Osteoblast (primary cell): Measurements from ENCODE around the gene TMEM63A. TPM values are rescaled to one million over a fixed set of nuclear protein-coding genes. Genes with fewer than 3 reads are reported as not detected.

Experiments used
- DNase-seq: peaks from one replicate; pipeline ENCODE4 v3.0.0; 2011; ENCODE audit warnings: low spot score, mixed read lengths; ENCODE audit not compliant: insufficient read length; ENCODE audit errors: missing footprints
- H2AFZ ChIP-seq: 2 replicates; pipeline ENCODE4 v1.6.0; 2011; ENCODE audit warnings: mild to moderate bottlenecking, low read length
- H3K27ac ChIP-seq: 2 replicates; pipeline ENCODE4 v1.5.1; 2011; ENCODE audit warnings: mild to moderate bottlenecking, low read depth, low read length, moderate library complexity
- H3K27me3 ChIP-seq: 2 replicates; pipeline ENCODE4 v1.6.0; 2012; ENCODE audit warnings: mild to moderate bottlenecking, control low read depth, inconsistent platforms, low read length, moderate library complexity; ENCODE audit not compliant: insufficient read depth
- H3K36me3 ChIP-seq: 2 replicates; pipeline ENCODE4 v1.5.1; 2011; ENCODE audit warnings: mild to moderate bottlenecking, low read length, control low read depth, moderate library complexity; ENCODE audit not compliant: insufficient read depth
- H3K4me1 ChIP-seq: 2 replicates; pipeline ENCODE4 v1.5.1; 2011; ENCODE audit warnings: mild to moderate bottlenecking, low read length, control low read depth, moderate library complexity; ENCODE audit not compliant: insufficient read depth
- H3K4me2 ChIP-seq: 2 replicates; pipeline ENCODE4 v1.6.0; 2011; ENCODE audit warnings: mild to moderate bottlenecking, low read length; ENCODE audit not compliant: insufficient read depth
- H3K4me3 ChIP-seq: fragments of 200-600 bp; sonication (generic); 3 replicates; pipeline ENCODE4 v1.5.1; 2012; ENCODE audit warnings: mild to moderate bottlenecking, low read length, inconsistent platforms; ENCODE audit not compliant: insufficient read depth
- H3K79me2 ChIP-seq: 2 replicates; pipeline ENCODE4 v1.6.0; 2012; ENCODE audit warnings: mild to moderate bottlenecking, low read length, control low read depth, inconsistent platforms; ENCODE audit not compliant: insufficient read depth
- H3K9me3 ChIP-seq: 2 replicates; pipeline ENCODE4 v1.5.1; 2011; ENCODE audit warnings: low read depth, low read length, control low read depth
- H4K20me1 ChIP-seq: 2 replicates; pipeline ENCODE4 v1.6.0; 2012; ENCODE audit warnings: mild to moderate bottlenecking, low read length, control low read depth; ENCODE audit not compliant: insufficient read depth
- CTCF ChIP-seq: IDR thresholded peaks from 2 replicates; pipeline ENCODE4 v1.5.1; 2011; ENCODE audit warnings: mild to moderate bottlenecking, low read depth, low read length, moderate library complexity; ENCODE audit errors: extremely low read depth
- total RNA-seq: library from RNA; depleted of rRNA; stranded (reverse); fragments of >200 nt; gene quantifications from 2 replicates; pipeline ENCODE4 v1.2.3, GENCODE V29; 2012

TMEM63A gene
- total RNA-seq, 1 donor, result 23.2 TPM

GRCh38 chr1:225923381-225923691 is 41.2 kb upstream of the TMEM63A start:
- H3K79me2 ChIP-seq, result peaks cover 29% of the 10 kb centered on the region
- H3K27me3 ChIP-seq, result no peaks in the 10 kb centered on the region
- no peaks in the 10 kb centered on the region for H3K9me3 ChIP-seq
- peak overlapping the region; percentile 96 for H3K4me2 ChIP-seq
- no peak for DNase-seq
- H4K20me1 ChIP-seq, result peaks cover 14% of the 10 kb centered on the region
- peaks cover 15% of the 10 kb centered on the region for H3K36me3 ChIP-seq
- peak overlapping the region; percentile 99 for H3K4me3 ChIP-seq
- TF ChIP-seq CTCF, result no peak
- H3K4me1 ChIP-seq, result peaks cover 17% of the 10 kb centered on the region
- H3K27ac ChIP-seq, result peak overlapping the region; percentile 86
- H2AFZ ChIP-seq, result peak overlapping the region; percentile 91

GRCh38 chr1:225921734-225922709 is 39.8 kb upstream of the TMEM63A start:
- Histone ChIP-seq H3K4me3 (no peak overlapping the region), H4K20me1 (peaks cover 14% of the 10 kb centered on the region), H3K27ac (peak overlapping the region; percentile 12), H3K79me2 (peaks cover 29% of the 10 kb centered on the region), H2AFZ (no peak overlapping the region), H3K4me2 (no peak overlapping the region), H3K36me3 (peaks cover 26% of the 10 kb centered on the region), H3K27me3 (no peaks in the 10 kb centered on the region), H3K9me3 (no peaks in the 10 kb centered on the region), H3K4me1 (peaks cover 17% of the 10 kb centered on the region)
- no peak for DNase-seq
- no peak for TF ChIP-seq CTCF

- Histone ChIP-seq H3K9me3 (no peaks in the 10 kb centered on the region), H3K36me3 (peaks cover 29% of the 10 kb centered on the region), H3K4me1 (peaks cover 12% of the 10 kb centered on the region), H3K79me2 (peaks cover 29% of the 10 kb centered on the region), H3K4me3 (no peak overlapping the region), H3K27ac (no peak overlapping the region), H3K4me2 (no peak overlapping the region), H2AFZ (no peak overlapping the region), H4K20me1 (peaks cover 14% of the 10 kb centered on the region), H3K27me3 (no peaks in the 10 kb centered on the region)
- TF ChIP-seq CTCF, result no peak
- DNase-seq, result peak; percentile 95
Observed at GRCh38 chr1:225919906-225920305, 37.7 kb upstream of the TMEM63A start.

GRCh38 chr1:225918280-225918679 is 36.1 kb upstream of the TMEM63A start:
- no peaks in the 10 kb centered on the region for H3K9me3 ChIP-seq
- no peak for TF ChIP-seq CTCF
- no peaks in the 10 kb centered on the region for H3K27me3 ChIP-seq
- peaks cover 12% of the 10 kb centered on the region for H3K4me1 ChIP-seq
- no peak for DNase-seq
- no peak overlapping the region for H2AFZ ChIP-seq
- H3K4me3 ChIP-seq, result no peak overlapping the region
- H4K20me1 ChIP-seq, result peaks cover 14% of the 10 kb centered on the region
- no peak overlapping the region for H3K27ac ChIP-seq
- peaks cover 29% of the 10 kb centered on the region for H3K36me3 ChIP-seq
- peaks cover 22% of the 10 kb centered on the region for H3K79me2 ChIP-seq
- H3K4me2 ChIP-seq, result no peak overlapping the region
